Adrenal gland (tissue), 12 donors: Measurements from ENCODE around the gene CHPT1. TPM values are rescaled to one million over a fixed set of nuclear protein-coding genes. Genes with fewer than 3 reads are reported as not detected.
A peak's percentile ranks its signal among the peaks of the same experiment; 100 is the strongest.

Source experiments
- DNase-seq, 7 donors: peaks; one replicate each; pipeline ENCODE4 v3.0.0-alpha.2; 2019 to 2020
- H3K27ac ChIP-seq, 5 donors: fragments of 200-600 bp; sonication (generic) in 4 of 5; 1 replicate in 3 of 5; 2 replicates in 2 of 5; pipeline versions ENCODE4 v1.5.1 to v1.8.0; 2016 to 2020; ENCODE audit warnings: mild to moderate bottlenecking in 1 of 5
- H3K27me3 ChIP-seq: fragments of 200-600 bp; 2 replicates; pipeline ENCODE4 v1.8.0; 2021
- H3K36me3 ChIP-seq, 2 donors: fragments of 200-600 bp; replicated peaks in 1 of 2; 1 replicate in 1 of 2; 2 replicates in 1 of 2; pipeline versions ENCODE4 v1.5.1 to v1.8.0; 2018 to 2022
- H3K4me1 ChIP-seq, 2 donors: fragments of 200-600 bp; replicated peaks in 1 of 2; 1 replicate in 1 of 2; 2 replicates in 1 of 2; pipeline versions ENCODE4 v1.5.1 to v1.8.0; 2018 to 2021
- H3K4me3 ChIP-seq, 4 donors: fragments of 200-600 bp; sonication (generic) in 3 of 4; one replicate each; pipeline ENCODE4 v1.5.1; 2016 to 2018
- H3K9me3 ChIP-seq, 3 donors: fragments of 200-600 bp; sonication (generic) in 1 of 3; replicated peaks in 1 of 3; 1 replicate in 2 of 3; 2 replicates in 1 of 3; pipeline versions ENCODE4 v1.5.1 to v1.8.0; 2016 to 2021
- POLR2A ChIP-seq, 2 donors: fragments of 450-650 bp; IDR thresholded peaks; one replicate each; pipeline ENCODE4 v1.6.1; 2017; ENCODE audit warnings: antibody characterized with exemption in 2 of 2, mild to moderate bottlenecking in 2 of 2, moderate library complexity in 1 of 2
- WGBS, 4 donors: extraction: QIAGEN DNeasy Blood & Tissue Kit in 2 of 4; methylation state at CpG; one replicate each; pipeline versions ENCODE4 v1.1.5 to v1.1.7; 2013 to 2017; 5-methylcytosine and 5-hydroxymethylcytosine counted together
- intact Hi-C, 2 donors: fragments of 100-400 bp; cut with DNase I; formaldehyde crosslinking; loops; one replicate each; pipeline versions ENCODE4 v1.14.1 to v1.15.0; 2022 to 2023
- polyA plus RNA-seq, 3 donors: library from polyadenylated mRNA; stranded (reverse); fragments of 200-250 nt in 2 of 3; fragments of 350-450 nt in 1 of 3; fragmentation: Illumina TruSeq in 1 of 3; extraction: RNeasy Lipid Tissue Mini Kit (QIAGEN cat#74804) in 1 of 3; gene quantifications; one replicate each; pipeline ENCODE4 v1.2.3, GENCODE V29; 2013 to 2014
- total RNA-seq, 9 donors: library from RNA; depleted of rRNA in 4 of 9; stranded (reverse); fragments of >200 nt in 4 of 9; fragments of 120-200 nt in 1 of 9; fragmentation: NEBNext Ultra II Directional in 1 of 9; extraction: Animal tissue kit (Norgen Biotek cat#: 25700) in 1 of 9; gene quantifications; one replicate each; pipeline versions ENCODE4 v1.1.0 to v1.2.4, GENCODE V29; 2013 to 2023
- TF ChIP-seq, protein P1 (sequence below), 6 experiments: fragments of 450-650 bp in 4 of 6; fragments of 200-600 bp in 2 of 6; sonication (generic) in 1 of 6; IDR thresholded peaks; 1 replicate in 5 of 6; 2 replicates in 1 of 6; pipeline versions ENCODE4 v1.5.1 to v1.8.0; 2016 to 2021; ENCODE audit warnings: antibody characterized with exemption in 6 of 6, mild to moderate bottlenecking in 2 of 6, moderate library complexity in 1 of 6
- donor health status: healthy with polysubstance abuse.
- donor health status: Bipolar disorder and iron deficiency.
- donor health status: DM: yes; HTN: yes; CAD: no.
- donor health status: DM: no; HTN: no; CAD: no.
- donor health status: DM: no; HTN: no; CAD: no.
- donor health status: DM: yes; HTN: yes; CAD: no.

The CHPT1 gene
- total and polyA plus RNA-seq, 12 donors: 20.4 to 190 (median 90.6) TPM

DNA sequence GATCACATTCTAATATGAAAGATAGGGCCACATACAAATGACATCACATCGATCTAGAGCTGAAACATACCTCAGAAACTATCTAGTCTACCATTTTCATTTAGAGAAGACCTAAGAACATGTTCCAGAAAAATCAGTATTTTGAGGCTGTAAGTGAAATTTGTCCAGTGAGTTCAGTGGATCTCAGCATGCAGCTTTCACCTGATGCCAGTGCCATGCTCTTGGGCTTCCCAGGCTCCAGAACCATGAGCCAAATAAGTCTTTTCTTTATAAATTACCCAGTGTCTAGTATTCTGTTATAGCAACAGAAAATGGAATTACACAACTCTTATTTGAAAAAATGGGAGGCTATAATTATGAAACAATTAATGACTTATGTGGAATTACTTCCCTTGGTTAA is 9.0 kb downstream of the CHPT1 start:
- 98 to 100% (median 100%) methylated on average over 1 of the region's 1 CpG for WGBS, 4 donors
- H3K27ac ChIP-seq: no peak overlapping the region
- no peaks in the 10 kb centered on the region for H3K36me3 ChIP-seq
- no peak overlapping the region for H3K4me3 ChIP-seq
- TF ChIP-seq, protein P1, sequence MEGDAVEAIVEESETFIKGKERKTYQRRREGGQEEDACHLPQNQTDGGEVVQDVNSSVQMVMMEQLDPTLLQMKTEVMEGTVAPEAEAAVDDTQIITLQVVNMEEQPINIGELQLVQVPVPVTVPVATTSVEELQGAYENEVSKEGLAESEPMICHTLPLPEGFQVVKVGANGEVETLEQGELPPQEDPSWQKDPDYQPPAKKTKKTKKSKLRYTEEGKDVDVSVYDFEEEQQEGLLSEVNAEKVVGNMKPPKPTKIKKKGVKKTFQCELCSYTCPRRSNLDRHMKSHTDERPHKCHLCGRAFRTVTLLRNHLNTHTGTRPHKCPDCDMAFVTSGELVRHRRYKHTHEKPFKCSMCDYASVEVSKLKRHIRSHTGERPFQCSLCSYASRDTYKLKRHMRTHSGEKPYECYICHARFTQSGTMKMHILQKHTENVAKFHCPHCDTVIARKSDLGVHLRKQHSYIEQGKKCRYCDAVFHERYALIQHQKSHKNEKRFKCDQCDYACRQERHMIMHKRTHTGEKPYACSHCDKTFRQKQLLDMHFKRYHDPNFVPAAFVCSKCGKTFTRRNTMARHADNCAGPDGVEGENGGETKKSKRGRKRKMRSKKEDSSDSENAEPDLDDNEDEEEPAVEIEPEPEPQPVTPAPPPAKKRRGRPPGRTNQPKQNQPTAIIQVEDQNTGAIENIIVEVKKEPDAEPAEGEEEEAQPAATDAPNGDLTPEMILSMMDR (IDR thresholded peaks at IDR 0.05): no peak
- no peak for TF ChIP-seq POLR2A (IDR thresholded peaks at IDR 0.05)
- peaks cover 0 to 51% of the 10 kb centered on the region in 2 donors for H3K4me1 ChIP-seq
- intact Hi-C loops: no loop called here
- no peaks in the 10 kb centered on the region for H3K9me3 ChIP-seq
- H3K27me3 ChIP-seq: no peaks in the 10 kb centered on the region
- DNase-seq: no peak

DNA sequence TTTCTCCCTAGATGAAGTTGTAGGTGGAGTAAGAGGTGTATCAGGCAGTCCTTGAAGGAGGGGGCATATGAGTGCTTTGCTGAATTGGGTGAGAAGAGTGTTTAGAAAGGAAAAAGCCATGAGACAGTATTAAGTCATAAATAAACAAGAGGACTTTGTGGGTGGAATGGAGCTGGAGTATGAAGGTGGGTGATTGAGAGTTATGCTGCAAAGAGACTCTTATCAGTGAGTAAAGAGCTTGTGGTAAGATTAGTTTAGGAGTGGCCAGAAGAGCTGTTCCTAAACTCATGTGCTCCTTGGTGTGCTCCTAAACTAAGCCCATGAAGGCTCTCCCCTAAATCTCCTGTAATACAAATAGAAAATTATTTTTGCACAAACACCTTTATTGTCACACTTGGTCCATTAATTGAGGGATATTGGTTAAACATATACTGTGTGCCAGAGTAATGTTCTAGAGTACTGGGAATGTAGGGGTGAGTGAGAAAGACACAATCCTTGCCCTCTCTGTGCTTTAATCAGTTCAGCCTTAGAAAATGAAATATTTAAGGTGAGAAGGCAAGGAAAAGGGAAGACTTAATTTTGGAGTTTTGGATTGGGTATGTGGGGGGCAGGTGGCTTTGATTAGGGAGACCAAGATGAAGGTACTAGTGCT is 9.8 kb downstream of the CHPT1 start:
- H3K4me1 ChIP-seq: peaks cover 0 to 44% of the 10 kb centered on the region in 2 donors
- TF ChIP-seq POLR2A (IDR thresholded peaks at IDR 0.05): no peak
- no peak overlapping the region for H3K4me3 ChIP-seq
- H3K27ac ChIP-seq: peak overlapping the region in 1 of 5 donors; percentile 6
- DNase-seq: no peak
- no peaks in the 10 kb centered on the region for H3K9me3 ChIP-seq
- intact Hi-C loops: no loop called here
- no peaks in the 10 kb centered on the region for H3K27me3 ChIP-seq
- H3K36me3 ChIP-seq: no peaks in the 10 kb centered on the region

DNA sequence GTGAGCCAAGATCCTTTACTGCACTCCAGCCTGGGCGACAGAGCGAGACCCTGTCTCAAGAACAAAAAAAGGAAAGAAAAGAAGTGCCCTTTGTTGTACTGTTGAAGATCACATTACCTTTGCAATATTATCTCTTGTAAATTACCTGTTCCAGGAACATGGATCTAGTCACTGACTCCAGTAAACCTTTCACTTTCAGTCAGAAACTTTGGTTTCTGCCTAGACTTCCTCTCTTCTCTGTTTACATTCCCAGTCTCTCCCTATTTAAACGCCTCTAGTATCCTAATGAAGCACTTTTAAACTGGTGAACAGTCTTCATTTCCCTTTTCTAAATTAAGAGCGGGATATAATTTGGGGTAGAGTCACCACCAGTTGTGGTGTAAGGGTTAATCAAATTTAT is 12.8 kb downstream of the CHPT1 start:
- TF ChIP-seq POLR2A (IDR thresholded peaks at IDR 0.05): no peak
- TF ChIP-seq, protein P1 (IDR thresholded peaks at IDR 0.05): no peak
- 87 to 95% (median 90%) methylated on average over 4 of the region's 4 CpGs for WGBS, 4 donors
- peaks cover 13 to 54% of the 10 kb centered on the region in 2 donors for H3K4me1 ChIP-seq

DNA sequence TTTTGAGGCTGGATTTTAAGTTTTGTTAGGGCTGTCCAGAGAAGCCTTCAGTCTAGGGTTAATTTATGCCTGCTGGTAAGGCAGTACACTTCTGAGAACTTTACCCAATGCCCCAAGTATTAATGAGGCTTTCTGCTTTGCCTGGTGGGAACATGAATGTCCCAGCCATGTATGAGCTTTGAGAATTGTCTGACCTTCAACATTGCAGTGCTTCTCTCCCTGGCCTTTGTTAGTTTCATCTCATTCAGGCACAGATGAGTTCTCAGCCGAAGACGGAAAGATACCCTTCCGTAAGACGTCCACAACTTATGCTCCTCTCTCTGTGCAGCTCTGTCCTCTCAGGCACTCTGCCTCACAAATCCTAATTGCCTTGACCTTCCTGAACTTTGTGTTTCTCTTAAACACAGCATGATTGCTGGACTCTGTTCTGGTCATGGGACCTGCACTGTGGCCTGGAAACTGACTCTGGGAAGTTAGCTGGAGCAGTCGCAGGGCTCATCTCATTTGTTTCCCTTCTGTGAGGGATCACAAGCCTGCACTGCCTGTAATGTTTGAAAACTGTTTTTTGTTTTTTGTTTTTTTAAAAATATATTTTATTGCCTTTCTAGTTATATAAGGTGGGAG is 15.7 kb downstream of the CHPT1 start:
- intact Hi-C loops: no loop called here
- Histone ChIP-seq H3K4me1 (peaks cover 13 to 53% of the 10 kb centered on the region in 2 donors), H3K27me3 (no peaks in the 10 kb centered on the region), H3K9me3 (peaks cover 0 to 5% (median 0%) of the 10 kb centered on the region in 3 donors), H3K27ac (peak overlapping the region; percentile 16 to 81 (median 56)), H3K36me3 (no peaks in the 10 kb centered on the region), H3K4me3 (peak overlapping the region in 1 of 4 donors; percentile 15)
- WGBS, 4 donors: 21 to 26% (median 24%) methylated on average over 5 of the region's 5 CpGs
- peak in 1 of 2 donors; percentile 50 for TF ChIP-seq POLR2A (IDR thresholded peaks at IDR 0.05)
- TF ChIP-seq, protein P1 (IDR thresholded peaks at IDR 0.05): no peak
- peak; percentile 47 to 76 (median 69) for DNase-seq

More for the DNA sequence above, 12.8 kb downstream of the CHPT1 start:
- no peak for DNase-seq
- Histone ChIP-seq H3K27me3 (no peaks in the 10 kb centered on the region), H3K36me3 (no peaks in the 10 kb centered on the region), H3K27ac (peak overlapping the region in 1 of 5 donors; percentile 1), H3K9me3 (peaks cover 0 to 5% (median 0%) of the 10 kb centered on the region in 3 donors), H3K4me3 (no peak overlapping the region)
- intact Hi-C loops: no loop called here
